Stimulated activated naive B cell treated with anti-CD40 and anti-IgM and Interleukin-4, amounts not matched to agents 10 μg/mL and 1 μg/mL and 100 μg/mL, for 72 hours (primary cell): Measurements from ENCODE around the gene TGM4.

Experiments used
- ATAC-seq, 2 donors: fragments of 150-1000 bp; cut with Tn5 transposase; replicated peaks; 2 replicates each; pipeline ENCODE4 v1.10.0; 2021; ENCODE audit warnings: moderate library complexity in 1 of 2
- DNase-seq: peaks from one replicate; pipeline ENCODE4 v3.0.0; 2021
- H3K27ac Mint-ChIP-seq: one replicate; pipeline ENCODE4 v1.8.0; 2022; ENCODE audit warnings: mild to moderate bottlenecking, mixed read lengths
- H3K27me3 Mint-ChIP-seq, 2 donors: one replicate each; pipeline ENCODE4 v1.8.0; 2022; ENCODE audit warnings: mixed read lengths in 2 of 2
- H3K36me3 Mint-ChIP-seq, 2 donors: one replicate each; pipeline ENCODE4 v1.8.0; 2022; ENCODE audit warnings: mixed read lengths in 2 of 2, mild to moderate bottlenecking in 1 of 2
- H3K4me1 Mint-ChIP-seq, 2 donors: one replicate each; pipeline ENCODE4 v1.8.0; 2022; ENCODE audit warnings: mixed read lengths in 2 of 2, mild to moderate bottlenecking in 1 of 2
- H3K4me3 Mint-ChIP-seq, 2 donors: one replicate each; pipeline ENCODE4 v1.8.0; 2022; ENCODE audit warnings: mild to moderate bottlenecking in 2 of 2, mixed read lengths in 2 of 2, moderate library complexity in 1 of 2
- H3K9me3 Mint-ChIP-seq, 2 donors: one replicate each; pipeline ENCODE4 v1.8.0; 2022; ENCODE audit warnings: mixed read lengths in 2 of 2, mild to moderate bottlenecking in 1 of 2

Gene TGM4

DNA sequence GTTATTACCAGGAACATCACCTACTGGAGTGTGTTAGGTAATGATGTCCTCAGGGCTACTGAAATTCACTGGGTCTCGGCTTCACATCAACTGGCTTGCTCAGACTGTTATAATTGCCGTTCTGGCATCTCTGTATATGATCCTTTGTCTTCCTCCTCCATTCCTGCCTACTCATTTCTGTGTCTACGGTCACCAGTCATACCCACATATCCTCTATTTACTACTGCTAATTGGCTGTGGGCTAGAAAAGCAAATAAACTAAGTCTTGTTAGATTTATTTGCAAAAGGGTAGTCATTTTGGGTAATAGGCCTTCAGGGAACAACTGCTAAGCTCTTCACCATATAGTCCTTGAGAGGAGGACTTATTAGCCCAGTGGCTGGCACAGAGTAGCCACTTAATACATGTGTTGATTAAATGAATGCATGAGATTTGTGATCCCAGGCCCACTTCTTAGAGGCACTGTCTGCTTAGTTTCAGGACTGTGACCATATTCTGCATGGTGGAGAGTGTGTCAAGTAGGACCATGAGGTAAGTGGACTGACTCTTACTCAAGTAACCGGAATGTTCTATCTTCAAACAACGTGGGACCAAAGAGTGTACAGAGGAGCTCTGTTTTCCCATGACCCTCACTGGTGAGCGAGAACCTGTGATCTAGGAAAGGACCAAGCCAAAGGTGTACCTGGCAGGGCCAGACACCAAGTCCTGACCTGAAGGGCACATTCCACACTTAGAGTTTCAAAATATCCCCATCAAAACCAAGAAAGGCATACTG lies 88.4 kb downstream of the TGM4 start:
- ATAC-seq: no peak
- H3K27ac Mint-ChIP-seq: no peak overlapping the region
- H3K27me3 Mint-ChIP-seq: no peaks in the 10 kb centered on the region
- no peak for DNase-seq
- H3K36me3 Mint-ChIP-seq: peaks cover 10 to 11% of the 10 kb centered on the region in 2 donors
- H3K4me3 Mint-ChIP-seq: no peak overlapping the region
- H3K4me1 Mint-ChIP-seq: peaks cover 30 to 53% of the 10 kb centered on the region in 2 donors
- no peaks in the 10 kb centered on the region for H3K9me3 Mint-ChIP-seq

DNA sequence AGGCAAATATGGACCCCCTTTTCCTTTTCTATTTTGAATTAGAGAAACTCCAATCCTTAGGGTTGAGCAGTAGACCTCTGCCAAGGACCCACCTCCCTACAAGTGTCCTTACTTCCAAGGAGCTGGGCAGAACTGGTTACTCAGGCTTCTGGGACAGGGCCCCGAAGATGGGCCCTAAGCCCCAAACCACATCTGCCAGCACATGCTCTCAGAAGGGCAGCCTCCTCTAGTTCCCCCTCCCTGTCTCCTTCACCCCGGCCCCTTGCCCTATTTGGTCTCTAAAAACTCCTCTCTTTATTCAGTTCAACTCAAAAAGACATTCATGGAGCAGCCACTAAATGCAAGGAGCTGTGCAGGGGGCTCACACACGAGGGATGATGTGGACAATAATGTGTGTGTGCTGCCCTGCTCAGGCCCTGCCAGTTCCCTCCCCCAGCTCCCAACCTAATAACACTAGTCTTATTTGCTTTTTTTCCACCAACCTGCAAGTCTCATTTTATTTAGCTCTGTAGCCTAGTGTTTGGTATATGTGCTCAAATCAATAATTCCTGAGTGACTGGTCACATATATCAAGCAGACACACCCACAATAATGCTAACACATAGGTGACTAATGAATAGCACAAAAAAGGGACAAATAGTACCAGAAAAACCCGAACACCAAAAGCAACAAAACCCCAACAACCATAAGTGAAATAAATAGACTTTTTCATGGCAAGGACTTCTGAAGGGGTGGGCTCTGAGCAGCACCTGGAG lies 89.3 kb downstream of the TGM4 start:
- Mint-ChIP-seq H3K4me3 (no peak overlapping the region), H3K9me3 (no peaks in the 10 kb centered on the region), H3K27me3 (no peaks in the 10 kb centered on the region), H3K4me1 (peaks cover 30 to 59% of the 10 kb centered on the region in 2 donors), H3K36me3 (peaks cover 7 to 11% of the 10 kb centered on the region in 2 donors), H3K27ac (no peak overlapping the region)
- DNase-seq (no peak), ATAC-seq (no peak)
